GM19463 (cell line): ENCODE measurements around the gene HABP4.

Experiments
- ATAC-seq: cut with Tn5 transposase; IDR thresholded peaks from one replicate; pipeline ENCODE4 v1.9.1; 2021; ENCODE audit warnings: mild to moderate bottlenecking, moderate library complexity; ENCODE audit not compliant: unreplicated experiment

HABP4 gene

GRCh38 chr9:96515621-96516470 lies 65.9 kb downstream of the HABP4 start:
- ATAC-seq: no peak

- no peak for ATAC-seq
These were observed 69.1 kb downstream of the HABP4 start for GRCh38 chr9:96519095-96519494.

GRCh38 chr9:96519787-96520186 lies 69.8 kb downstream of the HABP4 start:
- no peak for ATAC-seq

- ATAC-seq: no peak
These were observed 72.4 kb downstream of the HABP4 start for GRCh38 chr9:96522366-96522765.

- ATAC-seq: no peak
These were observed 73.4 kb downstream of the HABP4 start for GRCh38 chr9:96523374-96523773.

- no peak for ATAC-seq
These were observed 74.1 kb downstream of the HABP4 start for GRCh38 chr9:96524045-96524444.

GRCh38 chr9:96524764-96525163 lies 74.8 kb downstream of the HABP4 start:
- ATAC-seq: no peak

GRCh38 chr9:96532173-96532572 lies 82.2 kb downstream of the HABP4 start:
- ATAC-seq: no peak

GRCh38 chr9:96540106-96540505 lies 90.1 kb downstream of the HABP4 start:
- ATAC-seq: no peak
